ENCODE results near the gene SDE2.

DNA sequence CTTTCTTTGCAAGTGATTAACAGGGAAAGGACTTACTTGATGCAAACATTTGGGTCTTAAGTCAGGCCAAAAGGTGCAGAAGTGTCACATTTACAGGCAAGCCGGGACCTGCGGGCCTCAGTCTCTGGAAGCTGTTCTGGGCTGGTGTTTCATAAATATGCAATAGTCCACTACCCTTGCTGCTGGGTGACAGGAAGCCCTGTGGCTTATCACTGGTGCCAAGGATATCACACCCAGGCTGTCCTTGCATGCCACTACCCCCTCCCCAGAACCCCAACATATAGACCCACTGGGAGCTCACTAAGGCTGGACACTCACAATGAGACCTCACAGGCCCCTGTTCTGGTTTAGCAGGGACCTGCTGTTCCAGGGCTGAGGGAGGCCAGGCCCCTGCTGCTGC, 54.8 kb downstream of the SDE2 start:
- TF ChIP-seq SIN3A (IDR thresholded peaks at IDR 0.05; ENCODE audit: low read depth, low read length), result no peak
- TF ChIP-seq DPF2 (IDR thresholded peaks at IDR 0.05), result no peak
- TF ChIP-seq, protein P1, sequence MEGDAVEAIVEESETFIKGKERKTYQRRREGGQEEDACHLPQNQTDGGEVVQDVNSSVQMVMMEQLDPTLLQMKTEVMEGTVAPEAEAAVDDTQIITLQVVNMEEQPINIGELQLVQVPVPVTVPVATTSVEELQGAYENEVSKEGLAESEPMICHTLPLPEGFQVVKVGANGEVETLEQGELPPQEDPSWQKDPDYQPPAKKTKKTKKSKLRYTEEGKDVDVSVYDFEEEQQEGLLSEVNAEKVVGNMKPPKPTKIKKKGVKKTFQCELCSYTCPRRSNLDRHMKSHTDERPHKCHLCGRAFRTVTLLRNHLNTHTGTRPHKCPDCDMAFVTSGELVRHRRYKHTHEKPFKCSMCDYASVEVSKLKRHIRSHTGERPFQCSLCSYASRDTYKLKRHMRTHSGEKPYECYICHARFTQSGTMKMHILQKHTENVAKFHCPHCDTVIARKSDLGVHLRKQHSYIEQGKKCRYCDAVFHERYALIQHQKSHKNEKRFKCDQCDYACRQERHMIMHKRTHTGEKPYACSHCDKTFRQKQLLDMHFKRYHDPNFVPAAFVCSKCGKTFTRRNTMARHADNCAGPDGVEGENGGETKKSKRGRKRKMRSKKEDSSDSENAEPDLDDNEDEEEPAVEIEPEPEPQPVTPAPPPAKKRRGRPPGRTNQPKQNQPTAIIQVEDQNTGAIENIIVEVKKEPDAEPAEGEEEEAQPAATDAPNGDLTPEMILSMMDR (IDR thresholded peaks at IDR 0.05 in 2 of 3, conservative IDR thresholded peaks at IDR 0.05 in 1 of 3; ENCODE audit: control insufficient read depth in 2 of 3, extremely low read depth in 1 of 3, insufficient read depth in 1 of 3, low read depth in 3 of 3, low read length in 3 of 3), result no peak
- no peak for TF ChIP-seq CEBPB (IDR thresholded peaks at IDR 0.05; ENCODE audit: borderline replicate concordance in 1 of 2, low read depth in 2 of 2, low read length in 2 of 2)
- no peak for TF ChIP-seq TCF12 (IDR thresholded peaks at IDR 0.05; ENCODE audit: low read depth, low read length)
- no peak for TF ChIP-seq MAX (IDR thresholded peaks at IDR 0.05; ENCODE audit: low read depth, low read length)
- no peak for TF ChIP-seq SRF (IDR thresholded peaks at IDR 0.05; ENCODE audit: low read depth in 2 of 2, low read length in 2 of 2)
- TF ChIP-seq CHD4 (IDR thresholded peaks at IDR 0.05), result no peak
- TF ChIP-seq ZBTB4 (CRISPR knock-in tag; IDR thresholded peaks at IDR 0.05), result no peak
- TF ChIP-seq ZBTB33 (IDR thresholded peaks at IDR 0.05), result no peak
- no peak for TF ChIP-seq NFIC (IDR thresholded peaks at IDR 0.05; ENCODE audit: low read depth, low read length)
